HG03045 (cell line): ENCODE data around the gene ARL6IP5.

ENCODE experiments used
- ATAC-seq: cut with Tn5 transposase; IDR thresholded peaks from one replicate; pipeline ENCODE4 v1.9.1; 2021; ENCODE audit warnings: mild to moderate bottlenecking, moderate library complexity; ENCODE audit not compliant: unreplicated experiment

The ARL6IP5 gene

GRCh38 chr3:69116162-69116561 lies 31.4 kb downstream of the ARL6IP5 start:
- no peak for ATAC-seq

- ATAC-seq = no peak
Observed at GRCh38 chr3:69116897-69117296, 32.2 kb downstream of the ARL6IP5 start.

- no peak for ATAC-seq
Observed at GRCh38 chr3:69118555-69118954, 33.8 kb downstream of the ARL6IP5 start.

- ATAC-seq = no peak
Observed at GRCh38 chr3:69119138-69119537, 34.4 kb downstream of the ARL6IP5 start.

GRCh38 chr3:69119681-69120080 lies 34.9 kb downstream of the ARL6IP5 start:
- ATAC-seq = no peak

- no peak for ATAC-seq
Observed at GRCh38 chr3:69120879-69121464, 36.2 kb downstream of the ARL6IP5 start.

- ATAC-seq = no peak
Observed at GRCh38 chr3:69121513-69121912, 36.8 kb downstream of the ARL6IP5 start.

- no peak for ATAC-seq
Observed at GRCh38 chr3:69121950-69122349, 37.2 kb downstream of the ARL6IP5 start.

- no peak for ATAC-seq
Observed at GRCh38 chr3:69122403-69122802, 37.7 kb downstream of the ARL6IP5 start, which contains the start of gene LMOD3. Gene LMOD3 (minus strand): TSS chr3:69122595. CDS start chr3:69122386, 209 bp downstream.

GRCh38 chr3:69126216-69126615 lies 41.5 kb downstream of the ARL6IP5 start:
- ATAC-seq = no peak

GRCh38 chr3:69126999-69127398 lies 42.3 kb downstream of the ARL6IP5 start:
- no peak for ATAC-seq

- ATAC-seq = no peak
Observed at GRCh38 chr3:69128509-69128908, 43.8 kb downstream of the ARL6IP5 start.

- no peak for ATAC-seq
Observed at GRCh38 chr3:69129531-69129930, 44.8 kb downstream of the ARL6IP5 start.

GRCh38 chr3:69130689-69131088 lies 46.0 kb downstream of the ARL6IP5 start:
- peak; percentile 77 for ATAC-seq

GRCh38 chr3:69137005-69137404 lies 52.3 kb downstream of the ARL6IP5 start:
- ATAC-seq = no peak

- no peak for ATAC-seq
Observed at GRCh38 chr3:69137412-69137811, 52.7 kb downstream of the ARL6IP5 start.

- ATAC-seq = no peak
Observed at GRCh38 chr3:69141313-69141712, 56.6 kb downstream of the ARL6IP5 start.

GRCh38 chr3:69142090-69142489 lies 57.4 kb downstream of the ARL6IP5 start:
- no peak for ATAC-seq

GRCh38 chr3:69142797-69143454 lies 58.2 kb downstream of the ARL6IP5 start:
- ATAC-seq = no peak

- ATAC-seq = no peak
Observed at GRCh38 chr3:69143612-69144011, 58.9 kb downstream of the ARL6IP5 start.

- no peak for ATAC-seq
Observed at GRCh38 chr3:69144631-69145245, 60.0 kb downstream of the ARL6IP5 start.

- no peak for ATAC-seq
Observed at GRCh38 chr3:69145688-69146087, 61.0 kb downstream of the ARL6IP5 start.
